SK-N-SH (cell line): ENCODE data around the gene TCTN2. TPM values are rescaled to one million over a fixed set of nuclear protein-coding genes. Genes with fewer than 3 reads are reported as not detected.

Source experiments
- CTCF ChIA-PET: fragments of 300-600, 350-600 bp; formaldehyde crosslinking; extraction: SDS; loops from one replicate; lab custom pipeline; 2021; lab: Yijun Ruan, JAX
- POLR2A ChIA-PET: fragments of 350-600 bp; sonication (Branson Sonifier 250); formaldehyde crosslinking; extraction: SDS; loops from one replicate; lab custom pipeline; 2020; ENCODE audit warnings: antibody characterized with exemption, inconsistent platforms; lab: Yijun Ruan, JAX
- DNase-seq: peaks from one replicate; pipeline ENCODE4 v3.0.0; 2012
- H2AFZ ChIP-seq: fragments of 200-600 bp; sonication (generic); 2 replicates; pipeline ENCODE4 v1.8.1; 2016; ENCODE audit warnings: antibody characterized with exemption, mild to moderate bottlenecking, low read depth
- H3F3A ChIP-seq: fragments of 200-600 bp; sonication (generic); replicated peaks from 2 replicates; pipeline ENCODE3; 2016; ENCODE audit warnings: antibody characterized with exemption, mild to moderate bottlenecking; ENCODE audit not compliant: insufficient read depth
- H3K27ac ChIP-seq, 2 experiments: fragments of 200-500 bp in 1 of 2; fragments of 200-600 bp in 1 of 2; sonication (Bioruptor generic) in 1 of 2; sonication (generic), shearing (Covaris generic) in 1 of 2; 2 replicates each; pipeline versions ENCODE4 v1.5.1 to v1.6.1; 2014 to 2016; ENCODE audit warnings: low read depth in 2 of 2, inconsistent platforms in 1 of 2, low read length in 1 of 2, mild to moderate bottlenecking in 1 of 2, mixed read lengths in 1 of 2
- H3K27me3 ChIP-seq: fragments of 200-600 bp; sonication (generic), shearing (Covaris generic); 2 replicates; pipeline ENCODE4 v1.6.1; 2016; ENCODE audit warnings: mixed run types; ENCODE audit not compliant: insufficient read depth
- H3K36me3 ChIP-seq, 2 experiments: fragments of 200-500 bp in 1 of 2; fragments of 200-600 bp in 1 of 2; sonication (Bioruptor generic) in 1 of 2; sonication (generic) in 1 of 2; replicated peaks in 1 of 2; 2 replicates each; pipeline versions ENCODE3 to v1.5.1; 2014 to 2016; ENCODE audit warnings: low read length in 1 of 2, mild to moderate bottlenecking in 1 of 2; ENCODE audit not compliant: insufficient read depth in 2 of 2, control insufficient read depth in 1 of 2
- H3K4me1 ChIP-seq, 2 experiments: fragments of 200-500 bp in 1 of 2; fragments of 200-600 bp in 1 of 2; sonication (Bioruptor generic) in 1 of 2; sonication (generic), shearing (Covaris generic) in 1 of 2; 2 replicates each; pipeline versions ENCODE4 v1.5.1 to v1.6.1; 2014 to 2016; ENCODE audit warnings: low read depth in 1 of 2, low read length in 1 of 2, mixed run types in 1 of 2; ENCODE audit not compliant: insufficient read depth in 2 of 2, control insufficient read depth in 1 of 2
- H3K4me2 ChIP-seq: fragments of 200-600 bp; sonication (generic), shearing (Covaris generic); 2 replicates; pipeline ENCODE4 v1.6.1; 2017; ENCODE audit warnings: mixed run types
- H3K4me3 ChIP-seq, 2 experiments: fragments of 200-500 bp in 1 of 2; fragments of 200-600 bp in 1 of 2; sonication (Bioruptor generic) in 1 of 2; sonication (generic), shearing (Covaris generic) in 1 of 2; 2 replicates each; pipeline versions ENCODE4 v1.5.1 to v1.8.1; 2014 to 2016; ENCODE audit warnings: low read depth in 2 of 2, inconsistent platforms in 1 of 2, low read length in 1 of 2, mild to moderate bottlenecking in 1 of 2, mixed read lengths in 1 of 2, moderate library complexity in 1 of 2
- H3K79me2 ChIP-seq: fragments of 200-600 bp; sonication (generic); 2 replicates; pipeline ENCODE4 v1.8.1; 2017; ENCODE audit warnings: mild to moderate bottlenecking; ENCODE audit not compliant: insufficient read depth
- H3K9ac ChIP-seq: fragments of 200-600 bp; sonication (generic); 2 replicates; pipeline ENCODE4 v1.6.1; 2017; ENCODE audit warnings: mixed run types
- H3K9me2 ChIP-seq: fragments of 200-600 bp; sonication (generic); 2 replicates; pipeline ENCODE4 v1.6.1; 2017; ENCODE audit warnings: mixed run types
- H3K9me3 ChIP-seq: fragments of 200-600 bp; sonication (generic); 2 replicates; pipeline ENCODE4 v1.6.1; 2017; ENCODE audit warnings: mixed run types, mild to moderate bottlenecking, moderate library complexity
- H4K20me1 ChIP-seq: fragments of 200-600 bp; sonication (generic); 2 replicates; pipeline ENCODE4 v1.6.1; 2017; ENCODE audit warnings: mild to moderate bottlenecking, mixed run types; ENCODE audit not compliant: insufficient read depth
- EP300 ChIP-seq, 2 experiments: IDR thresholded peaks; 2 replicates each; pipeline versions ENCODE4 v1.4.0 to v1.6.1; 2012; ENCODE audit warnings: borderline replicate concordance in 1 of 2, low read depth in 1 of 2, low read length in 1 of 2
- FOSL2 ChIP-seq: IDR thresholded peaks from 2 replicates; pipeline ENCODE4 v1.4.0; 2012; ENCODE audit warnings: low read depth, mild to moderate bottlenecking, moderate library complexity, borderline replicate concordance
- FOXJ3 ChIP-seq: sonication (generic); formaldehyde crosslinking; IDR thresholded peaks from 2 replicates; pipeline ENCODE4 v1.5.1; 2020; ENCODE audit warnings: mild to moderate bottlenecking, missing genetic modification reagents
- GATA2 ChIP-seq: sonication (generic); formaldehyde crosslinking; IDR thresholded peaks from 2 replicates; pipeline ENCODE4 v1.5.0; 2020; ENCODE audit warnings: mild to moderate bottlenecking, missing genetic modification reagents
- IRF3 ChIP-seq: fragments of 150-350 bp; IDR thresholded peaks from 2 replicates; pipeline ENCODE4 v1.6.1; 2016; ENCODE audit warnings: mild to moderate bottlenecking, low read depth, low read length
- JUND ChIP-seq: IDR thresholded peaks from 2 replicates; pipeline ENCODE4 v1.4.0; 2012
- MEF2A ChIP-seq: IDR thresholded peaks from 2 replicates; pipeline ENCODE4 v1.4.0; 2012; ENCODE audit warnings: low read depth, borderline replicate concordance
- MXI1 ChIP-seq: IDR thresholded peaks from 2 replicates; pipeline ENCODE4 v1.6.1; 2012; ENCODE audit warnings: mild to moderate bottlenecking, low read depth, low read length, improper control_type of control experiment
- NFIC ChIP-seq: IDR thresholded peaks from 2 replicates; pipeline ENCODE4 v1.4.0; 2012; ENCODE audit warnings: borderline replicate concordance
- NRF1 ChIP-seq: IDR thresholded peaks from 2 replicates; pipeline ENCODE4 v1.6.1; 2012; ENCODE audit warnings: low read depth, mild to moderate bottlenecking, low read length
- PBX3 ChIP-seq: IDR thresholded peaks from 2 replicates; pipeline ENCODE4; 2012
- RCOR1 ChIP-seq: fragments of 150-350 bp; IDR thresholded peaks from 2 replicates; pipeline ENCODE4 v1.6.1; 2017; ENCODE audit warnings: antibody characterized with exemption, low read length
- RFX5 ChIP-seq: IDR thresholded peaks from 2 replicates; pipeline ENCODE4 v1.6.1; 2012; ENCODE audit warnings: mild to moderate bottlenecking, improper control_type of control experiment, low read length
- RXRA ChIP-seq: IDR thresholded peaks from 2 replicates; pipeline ENCODE4 v1.4.0; 2012; ENCODE audit warnings: low read depth, mild to moderate bottlenecking, borderline replicate concordance
- SIN3A ChIP-seq: IDR thresholded peaks from 2 replicates; pipeline ENCODE4 v1.6.1; 2012; ENCODE audit warnings: low read depth, mild to moderate bottlenecking, low read length, moderate library complexity, borderline replicate concordance
- SMC3 ChIP-seq: IDR thresholded peaks from 2 replicates; pipeline ENCODE4 v1.6.1; 2012; ENCODE audit warnings: low read depth, low read length, improper control_type of control experiment
- TCF12 ChIP-seq: IDR thresholded peaks from 2 replicates; pipeline ENCODE4 v1.4.0; 2012
- TEAD4 ChIP-seq: IDR thresholded peaks from 2 replicates; pipeline ENCODE4 v1.4.0; 2012; ENCODE audit warnings: mild to moderate bottlenecking, borderline replicate concordance; ENCODE audit not compliant: insufficient read depth
- WGBS: methylation state at CpG from one replicate; pipeline ENCODE4 v1.1.6; 2017; ENCODE audit warnings: low lambda C conversion rate; 5-methylcytosine and 5-hydroxymethylcytosine counted together
- polyA plus RNA-seq, 3 experiments: library from polyadenylated mRNA; depleted of rRNA; stranded (reverse); fragments of >200 nt; gene quantifications; 2 replicates each; pipeline ENCODE4 v1.2.3, GENCODE V29; 2012
- TF ChIP-seq, protein P1 (sequence below): IDR thresholded peaks from 2 replicates; pipeline ENCODE4 v1.4.0; 2012; ENCODE audit warnings: low read depth
- TF ChIP-seq, protein P2 (sequence below): fragments of 200-600 bp; sonication (generic); IDR thresholded peaks from 2 replicates; pipeline ENCODE4 v1.6.1; 2017; ENCODE audit warnings: antibody characterized with exemption, mild to moderate bottlenecking, moderate library complexity

TCTN2 gene
- polyA plus RNA-seq, 1 of the 3 experiments (the other 2 are of a cell fraction), result 9.1 TPM

DNA sequence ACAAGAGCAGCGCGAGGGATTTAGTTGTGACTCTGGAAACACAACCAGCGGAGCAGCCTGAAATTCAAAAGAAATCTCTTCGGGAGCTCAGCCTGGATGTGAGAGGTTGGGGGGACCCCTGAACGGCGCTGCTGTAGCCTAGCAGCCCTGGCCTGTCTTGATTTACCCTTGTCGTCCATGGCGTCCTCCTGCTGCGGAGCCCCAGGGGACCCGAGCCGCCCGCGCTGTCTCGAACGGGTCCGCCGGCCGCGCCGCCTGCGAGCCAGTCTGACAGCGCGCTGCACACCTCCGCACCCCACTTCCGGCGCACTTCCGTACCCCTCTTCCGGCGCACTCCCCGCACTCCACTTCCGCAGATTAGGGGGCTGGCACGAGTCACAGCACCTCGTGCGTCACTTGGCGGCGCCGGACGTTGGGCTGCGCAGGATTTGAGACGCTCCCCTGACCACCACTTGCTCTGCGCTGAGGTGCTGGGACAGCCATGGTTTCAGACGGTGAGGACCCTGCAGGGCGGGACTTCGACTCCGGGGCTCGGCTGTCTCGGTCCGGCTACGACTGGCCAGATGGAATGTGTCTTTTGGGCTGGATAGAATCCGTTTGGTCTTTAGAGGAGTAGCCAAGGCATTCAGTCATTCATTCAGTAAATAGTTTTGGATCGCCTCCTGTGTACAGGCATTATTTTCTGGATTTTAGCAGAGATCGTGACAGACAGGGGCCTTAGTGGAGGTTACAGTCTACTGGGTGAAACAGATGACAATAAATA, 37.4 kb upstream of the TCTN2 start, which contains the start of the genes EIF2B1 and GTF2H3 (continued):
- TF ChIP-seq PBX3 (no peak), SMC3 (no peak), RXRA (no peak), MXI1 (peak; percentile 99), JUND (no peak), SIN3A (peak; percentile 97), TCF12 (peak; percentile 25; the same call in 1 of the 2 replicates), MEF2A (no peak), FOSL2 (no peak)
- TF ChIP-seq, protein P1, sequence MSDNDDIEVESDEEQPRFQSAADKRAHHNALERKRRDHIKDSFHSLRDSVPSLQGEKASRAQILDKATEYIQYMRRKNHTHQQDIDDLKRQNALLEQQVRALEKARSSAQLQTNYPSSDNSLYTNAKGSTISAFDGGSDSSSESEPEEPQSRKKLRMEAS, result peak; percentile 98
- TF ChIP-seq, protein P2, sequence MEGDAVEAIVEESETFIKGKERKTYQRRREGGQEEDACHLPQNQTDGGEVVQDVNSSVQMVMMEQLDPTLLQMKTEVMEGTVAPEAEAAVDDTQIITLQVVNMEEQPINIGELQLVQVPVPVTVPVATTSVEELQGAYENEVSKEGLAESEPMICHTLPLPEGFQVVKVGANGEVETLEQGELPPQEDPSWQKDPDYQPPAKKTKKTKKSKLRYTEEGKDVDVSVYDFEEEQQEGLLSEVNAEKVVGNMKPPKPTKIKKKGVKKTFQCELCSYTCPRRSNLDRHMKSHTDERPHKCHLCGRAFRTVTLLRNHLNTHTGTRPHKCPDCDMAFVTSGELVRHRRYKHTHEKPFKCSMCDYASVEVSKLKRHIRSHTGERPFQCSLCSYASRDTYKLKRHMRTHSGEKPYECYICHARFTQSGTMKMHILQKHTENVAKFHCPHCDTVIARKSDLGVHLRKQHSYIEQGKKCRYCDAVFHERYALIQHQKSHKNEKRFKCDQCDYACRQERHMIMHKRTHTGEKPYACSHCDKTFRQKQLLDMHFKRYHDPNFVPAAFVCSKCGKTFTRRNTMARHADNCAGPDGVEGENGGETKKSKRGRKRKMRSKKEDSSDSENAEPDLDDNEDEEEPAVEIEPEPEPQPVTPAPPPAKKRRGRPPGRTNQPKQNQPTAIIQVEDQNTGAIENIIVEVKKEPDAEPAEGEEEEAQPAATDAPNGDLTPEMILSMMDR, result no peak

GRCh38 chr12:123634142-123634561, 36.8 kb upstream of the TCTN2 start:
- ChIA-PET POLR2A (interaction anchor here (0.6 to 1.5 kb wide), 3 partner anchors 402 to 987 kb away, joined by 3 to 4 read pairs (median 4); partner anchors contain the start of gene MPHOSPH9), CTCF (interaction anchor here (0.7 to 0.9 kb wide), 3 partner anchors 13 to 157 kb away, joined by 3 read pairs; partner anchors contain the start of gene TCTN2)
- H3K79me2 ChIP-seq, result peaks cover 81% of the 10 kb centered on the region
- peak overlapping the region; percentile 81; the same call in 1 of the 2 replicates for H2AFZ ChIP-seq
- H3F3A ChIP-seq, result no peaks in the 10 kb centered on the region
- no peaks in the 10 kb centered on the region for H4K20me1 ChIP-seq
- H3K36me3 ChIP-seq, result peaks cover 18 to 24% of the 10 kb centered on the region in 2 experiments
- H3K27ac ChIP-seq, result peak overlapping the region; percentile 77 to 80
- H3K4me1 ChIP-seq, result peaks cover 4 to 9% of the 10 kb centered on the region in 2 experiments; a peak in 3 of 4 replicates
- no peaks in the 10 kb centered on the region for H3K27me3 ChIP-seq
- WGBS, result 4% methylated on average over 19 of the region's 19 CpGs
- no peak for DNase-seq
- H3K9me3 ChIP-seq, result no peaks in the 10 kb centered on the region
- peak overlapping the region; percentile 86 to 98 for H3K4me3 ChIP-seq
- peak overlapping the region; percentile 88 for H3K4me2 ChIP-seq
- H3K9me2 ChIP-seq, result no peaks in the 10 kb centered on the region
- H3K9ac ChIP-seq, result peak overlapping the region; percentile 97
- TF ChIP-seq RFX5 (no peak), SMC3 (no peak), IRF3 (no peak), PBX3 (no peak), NFIC (no peak), MEF2A (no peak), EP300 (IDR thresholded peaks at IDR 0.05; ENCODE audit: borderline replicate concordance in 1 of 2, low read depth in 1 of 2, low read length in 1 of 2) (no peak), RCOR1 (no peak), GATA2 (CRISPR knock-in tag) (no peak), FOXJ3 (CRISPR knock-in tag) (no peak), TCF12 (no peak), NRF1 (no peak), TEAD4 (no peak), FOSL2 (no peak)
- TF ChIP-seq, protein P2, result no peak
